T47D (cell line): Measurements from ENCODE around the gene GABRB1.

Source experiments
- DNase-seq, 2 experiments: peaks; one replicate each; pipeline versions ENCODE4 v3.0.0 to v3.0.0-alpha.2; 2011 to 2012; ENCODE audit warnings: low read depth in 1 of 2, low spot score in 1 of 2
- JUND ChIP-seq: IDR thresholded peaks from 2 replicates; pipeline ENCODE4 v1.6.1; 2012; ENCODE audit warnings: low read depth
- in situ Hi-C: cut with HindIII; loops from 2 replicates; pipeline ENCODE4 v1.10.0; 2016; ENCODE audit warnings: low sequenced_read_pairs, low pct_unique_long_range_greater_than_20kb

Gene GABRB1

DNA sequence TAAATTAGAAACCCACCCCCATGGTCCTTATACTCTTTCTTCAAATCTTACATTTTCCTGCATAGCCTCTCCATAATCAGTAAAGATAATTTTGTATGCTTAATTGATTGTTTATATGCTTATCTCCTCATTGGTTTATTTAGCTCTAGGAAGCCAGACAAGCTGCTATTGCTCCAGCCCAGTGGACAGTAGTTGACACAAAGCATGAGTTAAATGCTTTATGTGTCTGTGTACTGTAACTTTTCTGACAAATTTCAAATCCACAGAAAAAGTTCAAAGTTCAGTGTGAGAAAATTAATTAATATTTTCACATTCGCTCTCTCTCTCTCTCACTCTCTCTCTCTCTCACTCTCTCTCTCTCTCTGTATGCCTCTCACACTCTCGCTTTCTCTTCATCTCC, 181.7 kb downstream of the GABRB1 start:
- no peak for DNase-seq
- in situ Hi-C loops: no loop called here
- TF ChIP-seq JUND: no peak

DNA sequence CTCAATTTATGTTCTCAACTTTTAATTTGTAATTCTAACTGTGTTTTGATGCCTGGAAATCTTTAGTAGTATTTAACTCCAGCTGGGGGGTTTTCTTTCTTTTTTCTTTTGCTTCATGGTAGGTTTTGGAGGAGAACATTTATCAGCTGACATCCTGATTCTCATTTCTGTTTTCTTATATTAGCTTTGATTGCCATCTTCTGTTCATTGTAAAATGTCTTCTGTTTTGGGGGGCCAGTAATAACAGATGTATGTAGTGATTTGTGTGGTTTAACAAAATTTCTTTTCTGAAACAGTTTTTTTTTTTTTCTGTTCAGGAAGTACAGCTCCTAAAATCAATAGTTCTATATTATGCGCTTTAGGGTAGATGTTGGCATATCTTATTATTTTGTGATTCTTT, 182.2 kb downstream of the GABRB1 start:
- DNase-seq: no peak
- in situ Hi-C loops: no loop called here
- no peak for TF ChIP-seq JUND

DNA sequence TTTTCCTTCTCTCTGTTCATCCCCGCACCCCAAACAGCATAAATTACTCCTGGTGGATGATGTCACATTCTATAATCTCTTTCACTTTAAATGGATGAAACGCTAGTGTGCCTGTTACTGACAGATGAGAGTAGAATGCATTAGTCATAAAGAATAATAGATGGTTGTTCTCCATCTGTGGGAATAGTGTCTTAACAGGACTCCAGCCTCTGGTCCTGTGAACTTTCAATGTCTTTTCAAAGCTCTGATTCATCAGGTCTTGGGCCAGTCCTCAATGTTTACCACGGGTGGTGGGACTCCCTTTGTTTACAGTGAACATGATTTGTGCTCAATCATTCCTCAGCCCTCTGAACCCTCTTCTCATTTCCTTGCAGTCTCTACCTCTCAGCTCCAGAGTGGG, 182.6 kb downstream of the GABRB1 start:
- in situ Hi-C loops: no loop called here
- DNase-seq: no peak
- no peak for TF ChIP-seq JUND

DNA sequence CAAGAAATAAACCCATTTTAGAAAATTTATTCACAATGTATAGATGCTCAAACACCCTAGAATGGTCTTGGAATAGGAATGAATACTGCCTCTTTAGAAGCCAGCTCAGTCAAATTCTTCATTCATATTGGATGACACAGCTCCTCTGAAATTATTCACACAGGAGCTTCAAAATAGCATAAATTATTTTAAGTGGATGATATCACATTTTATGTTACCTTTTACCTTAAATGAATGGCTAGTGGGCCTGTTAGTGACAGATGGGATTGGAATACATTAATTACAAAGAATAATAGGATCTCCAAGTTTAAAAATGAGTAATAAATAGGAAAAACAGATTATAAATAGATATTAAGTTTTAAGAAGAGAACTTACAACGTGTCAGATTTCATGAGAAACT, 184.4 kb downstream of the GABRB1 start:
- no peak for TF ChIP-seq JUND
- no peak for DNase-seq
- in situ Hi-C loops: no loop called here

DNA sequence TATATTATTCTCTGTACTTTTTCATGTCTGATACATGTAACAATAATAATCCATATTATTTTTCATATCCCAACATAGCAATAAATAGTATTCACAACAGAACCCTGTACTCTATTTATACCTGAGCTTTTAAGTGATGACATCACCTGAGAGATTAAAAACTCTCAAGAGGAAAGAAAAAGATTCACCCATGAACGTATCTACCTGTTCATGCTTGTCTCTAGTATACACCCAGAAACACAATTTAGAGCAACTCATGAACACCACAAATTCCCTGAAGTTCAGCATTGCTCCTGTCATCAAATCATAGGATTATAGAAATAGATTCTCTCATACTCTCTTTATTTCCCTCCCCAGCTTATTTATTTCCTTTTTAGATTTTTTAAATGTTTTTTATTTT, 185.9 kb downstream of the GABRB1 start:
- in situ Hi-C loops: no loop called here
- TF ChIP-seq JUND: no peak
- no peak for DNase-seq

DNA sequence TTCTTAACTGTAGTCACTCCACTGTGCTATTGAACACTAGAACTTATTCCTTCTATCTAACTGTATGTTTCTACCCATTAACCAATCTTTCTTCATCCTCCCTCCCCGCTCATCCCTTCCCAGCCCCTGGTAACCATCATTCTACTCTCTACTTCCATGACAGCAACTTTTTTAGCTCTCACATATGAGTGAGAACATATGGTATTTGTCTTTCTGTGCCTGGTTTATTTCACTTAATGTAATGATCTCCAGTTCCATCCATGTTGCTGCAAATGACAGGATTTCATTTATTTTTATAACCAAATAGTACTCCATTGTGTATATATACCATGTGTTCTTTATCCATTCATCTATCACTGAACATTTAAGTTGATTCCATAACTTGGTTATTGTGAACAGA, 186.5 kb downstream of the GABRB1 start:
- in situ Hi-C loops: no loop called here
- no peak for DNase-seq
- no peak for TF ChIP-seq JUND

DNA sequence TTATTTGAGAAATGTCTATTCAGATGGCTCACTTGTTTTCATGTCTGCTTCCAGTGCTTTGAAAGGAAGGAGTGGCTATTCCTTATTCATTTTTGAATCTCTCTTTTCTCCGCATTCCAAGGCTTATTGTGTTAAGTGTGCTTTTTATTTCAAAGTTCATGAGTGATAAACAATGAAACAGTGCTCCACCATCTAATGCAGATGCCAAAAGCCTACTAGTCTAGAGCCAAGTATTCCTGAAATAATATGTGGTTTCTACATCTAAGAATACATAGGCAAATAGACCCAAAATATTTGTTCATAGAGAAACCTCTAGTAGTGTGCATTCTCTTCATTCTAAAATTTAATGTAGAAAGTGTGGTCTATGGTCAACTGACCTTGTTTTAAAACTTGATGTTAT, 187.3 kb downstream of the GABRB1 start:
- in situ Hi-C loops: no loop called here
- no peak for DNase-seq
- no peak for TF ChIP-seq JUND

DNA sequence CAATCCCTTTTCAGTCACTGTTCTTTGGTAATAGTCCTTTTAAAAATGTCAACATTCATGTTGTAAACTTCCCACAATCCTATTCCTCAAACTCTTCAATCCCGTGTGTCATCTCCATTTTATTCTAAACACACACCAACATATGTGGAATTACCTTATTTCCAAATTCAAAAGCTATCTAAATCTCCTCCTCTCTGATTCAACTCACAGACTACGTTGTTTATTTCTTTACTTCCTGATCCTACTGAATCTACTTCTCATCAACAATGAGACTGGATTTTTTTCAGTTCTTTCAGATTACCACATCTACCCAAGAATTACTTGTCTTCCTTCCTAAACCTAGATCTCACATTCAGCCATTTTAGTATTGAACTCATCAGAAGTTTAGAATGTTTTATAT, 188.2 kb downstream of the GABRB1 start:
- in situ Hi-C loops: no loop called here
- no peak for DNase-seq
- TF ChIP-seq JUND: no peak

DNA sequence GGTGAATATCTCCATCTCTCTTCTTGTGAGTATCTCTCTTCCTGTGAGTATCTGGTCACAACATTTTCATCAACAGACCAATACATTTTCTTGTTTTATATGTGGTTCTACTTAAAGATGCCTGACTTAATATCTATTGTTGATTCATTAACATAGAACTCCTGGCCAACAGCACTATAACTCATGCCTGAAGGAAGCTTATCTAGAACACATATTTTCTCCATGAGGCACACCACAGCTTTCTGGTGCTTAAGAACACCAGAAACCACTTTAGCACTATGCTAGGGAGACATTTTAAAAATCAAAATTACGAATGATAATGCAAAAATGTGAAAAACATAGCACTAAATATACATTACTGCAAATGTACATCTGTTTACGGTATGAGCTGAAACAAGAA, 190.4 kb downstream of the GABRB1 start:
- in situ Hi-C loops: no loop called here
- no peak for DNase-seq
- TF ChIP-seq JUND: no peak

DNA sequence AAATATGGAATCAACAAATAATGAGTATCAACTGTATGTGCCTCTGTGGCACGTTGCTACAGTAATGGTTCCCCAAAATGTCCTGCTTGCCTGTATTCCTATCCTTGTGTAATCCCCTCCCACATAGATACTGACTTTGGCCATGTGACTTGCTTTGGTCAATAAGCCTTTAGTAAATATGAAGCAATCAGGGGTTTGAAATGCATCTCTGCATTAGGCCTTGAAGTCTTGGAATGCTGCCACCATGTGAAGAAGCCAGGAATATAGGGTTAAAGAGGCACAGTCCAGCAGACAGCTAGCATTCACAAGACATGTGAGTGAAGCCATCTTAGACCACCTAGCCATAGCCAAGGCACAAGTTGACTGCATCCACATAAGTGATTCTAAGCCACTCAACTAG, 190.9 kb downstream of the GABRB1 start:
- no peak for TF ChIP-seq JUND
- in situ Hi-C loops: no loop called here
- no peak for DNase-seq

DNA sequence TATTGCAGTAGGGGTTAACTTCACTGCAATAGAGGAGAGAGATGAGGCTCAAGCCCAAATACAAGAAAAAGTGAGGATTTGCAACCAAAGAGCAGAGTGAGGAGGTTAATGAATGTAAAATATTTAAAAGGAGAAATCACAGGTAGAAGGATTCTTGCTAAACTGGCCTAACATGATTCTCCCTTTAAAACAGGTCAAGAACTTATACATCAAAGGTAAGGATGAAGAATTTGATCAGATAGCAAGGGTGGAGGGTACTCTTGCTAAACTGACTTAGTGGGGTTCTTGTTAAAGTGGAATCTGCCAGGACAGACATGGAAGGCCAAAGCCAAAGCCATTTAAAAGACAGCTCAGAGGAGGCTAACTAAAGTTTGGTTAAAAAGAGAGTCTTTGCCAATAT, 193.0 kb downstream of the GABRB1 start:
- no peak for DNase-seq
- in situ Hi-C loops: no loop called here
- no peak for TF ChIP-seq JUND

DNA sequence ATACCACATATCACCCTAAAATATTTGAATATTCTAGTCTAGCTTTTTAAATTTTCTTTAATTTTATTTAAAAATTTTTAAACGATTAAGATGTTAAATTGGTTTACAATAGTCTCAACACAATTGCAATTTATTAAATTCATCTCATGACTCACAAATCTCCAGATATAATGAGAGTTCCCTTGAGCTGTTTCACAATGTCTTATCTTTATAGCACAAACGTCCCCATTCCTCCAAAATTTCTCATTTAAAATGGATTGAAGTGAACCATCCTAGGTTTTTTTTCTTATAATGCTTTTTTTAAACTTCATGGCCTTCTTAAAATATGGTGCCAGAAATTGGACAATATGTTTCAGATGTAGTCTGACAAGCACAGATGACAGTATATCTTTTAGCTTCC, 204.4 kb downstream of the GABRB1 start:
- in situ Hi-C loops: no loop called here
- TF ChIP-seq JUND: no peak
- DNase-seq: no peak

DNA sequence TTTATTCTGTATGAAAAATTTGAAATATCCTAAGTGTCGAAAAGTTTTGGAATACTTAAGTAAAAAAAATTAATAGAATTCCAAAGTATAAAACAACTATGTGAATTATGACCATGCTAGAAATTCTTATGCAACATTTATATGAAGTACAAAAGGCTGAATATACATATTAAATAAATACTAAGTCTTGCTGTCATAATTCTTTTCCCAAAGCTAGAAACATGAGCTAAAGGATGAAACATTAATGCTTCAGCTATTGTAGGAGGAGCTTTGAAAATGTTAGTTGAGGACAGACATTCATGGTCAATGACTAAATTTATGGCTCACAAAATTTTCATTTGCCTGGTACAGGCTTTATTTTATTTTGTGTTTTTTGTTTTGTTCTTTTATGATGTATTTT, 207.3 kb downstream of the GABRB1 start:
- no peak for DNase-seq
- TF ChIP-seq JUND: no peak
- in situ Hi-C loops: no loop called here

DNA sequence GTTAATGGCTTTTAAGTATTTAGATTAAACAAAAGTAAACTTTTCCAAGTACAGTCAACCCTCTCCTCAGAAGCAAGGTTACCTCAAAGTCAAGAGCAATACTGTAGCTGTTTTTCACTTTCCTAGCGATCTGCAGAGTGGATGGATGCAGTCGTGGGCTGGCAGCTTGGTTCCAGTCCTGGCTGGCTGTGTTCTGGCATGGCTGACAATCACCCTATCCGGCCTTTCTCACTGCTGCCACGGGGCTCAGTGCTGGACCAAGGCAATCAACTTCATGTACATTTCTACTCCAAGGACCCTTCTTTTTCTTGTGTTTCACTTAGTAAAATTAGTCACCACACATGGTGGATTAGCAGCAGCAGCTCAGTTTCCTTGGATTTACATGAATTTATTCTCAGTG, 208.3 kb downstream of the GABRB1 start:
- DNase-seq: no peak
- no peak for TF ChIP-seq JUND
- in situ Hi-C loops: no loop called here
